Fibroblast of lung (primary cell): ENCODE measurements around the gene AGO1. TPM values are rescaled to one million over a fixed set of nuclear protein-coding genes. Genes with fewer than 3 reads are reported as not detected.

Experiments used
- DNase-seq, 2 donors: peaks; one replicate each; pipeline versions ENCODE4 v3.0.0 to v3.0.0-alpha.2; 2010; ENCODE audit warnings: low read depth in 2 of 2
- H2AFZ ChIP-seq: 2 replicates; pipeline ENCODE4 v1.5.1; 2012; ENCODE audit warnings: low read length, control low read depth, inconsistent platforms
- H3K27ac ChIP-seq: 2 replicates; pipeline ENCODE4 v1.5.1; 2011; ENCODE audit warnings: low read length, control low read depth; ENCODE audit not compliant: insufficient read depth
- H3K27me3 ChIP-seq: 2 replicates; pipeline ENCODE4 v1.5.1; 2011; ENCODE audit warnings: mild to moderate bottlenecking, low read length; ENCODE audit not compliant: control insufficient read depth, insufficient read depth
- H3K36me3 ChIP-seq: 2 replicates; pipeline ENCODE4 v1.5.1; 2011; ENCODE audit warnings: low read length; ENCODE audit not compliant: control insufficient read depth, insufficient read depth
- H3K4me1 ChIP-seq: 2 replicates; pipeline ENCODE4 v1.5.1; 2011; ENCODE audit warnings: low read length; ENCODE audit not compliant: control insufficient read depth, insufficient read depth; ENCODE audit errors: extremely low read depth
- H3K4me2 ChIP-seq: 2 replicates; pipeline ENCODE4 v1.5.1; 2011; ENCODE audit warnings: low read length, control low read depth; ENCODE audit not compliant: insufficient read depth; ENCODE audit errors: extremely low read depth
- H3K4me3 ChIP-seq, 4 experiments: fragments of 200-600 bp in 1 of 4; sonication (generic) in 1 of 4; replicated peaks in 1 of 4; 2 replicates each; pipeline ENCODE4 v1.5.1; 2011 to 2016; ENCODE audit warnings: low read length in 4 of 4, low read depth in 3 of 4, mild to moderate bottlenecking in 3 of 4, control low read depth in 2 of 4, inconsistent platforms in 1 of 4, mixed read lengths in 1 of 4; ENCODE audit not compliant: insufficient read depth in 1 of 4; ENCODE audit errors: control extremely low read depth in 1 of 4
- H3K79me2 ChIP-seq: 2 replicates; pipeline ENCODE4 v1.5.1; 2012; ENCODE audit warnings: mild to moderate bottlenecking, low read length, inconsistent platforms; ENCODE audit not compliant: control insufficient read depth, insufficient read depth
- H3K9ac ChIP-seq: 2 replicates; pipeline ENCODE4 v1.5.1; 2011; ENCODE audit warnings: mild to moderate bottlenecking, low read length, control low read depth; ENCODE audit not compliant: insufficient read depth
- H3K9me3 ChIP-seq: 2 replicates; pipeline ENCODE4 v1.5.1; 2012; ENCODE audit warnings: low read depth, low read length; ENCODE audit not compliant: control insufficient read depth, insufficient read depth
- H4K20me1 ChIP-seq: 2 replicates; pipeline ENCODE4 v1.5.1; 2011; ENCODE audit warnings: low read length; ENCODE audit not compliant: control insufficient read depth, insufficient read depth; ENCODE audit errors: extremely low read depth
- CTCF ChIP-seq, 2 donors: IDR thresholded peaks in 1 of 2; conservative IDR thresholded peaks in 1 of 2; 1 replicate in 1 of 2; 2 replicates in 1 of 2; pipeline ENCODE4 v1.5.1; 2011 to 2012; ENCODE audit warnings: low read length in 2 of 2, control low read depth in 1 of 2, inconsistent platforms in 1 of 2, low read depth in 1 of 2, mild to moderate bottlenecking in 1 of 2
- EZH2 ChIP-seq: IDR thresholded peaks from 2 replicates; pipeline ENCODE4 v1.5.1; 2012; ENCODE audit warnings: low read length, control low read depth, mild to moderate bottlenecking; ENCODE audit errors: missing control alignments
- polyA plus RNA-seq, 2 donors: library from polyadenylated mRNA; depleted of rRNA in 1 of 2; stranded (reverse) in 1 of 2; unstranded in 1 of 2; fragments of >200 nt; gene quantifications; 2 replicates each; pipeline ENCODE4 v1.2.1, GENCODE V29; 2011 to 2012; ENCODE audit warnings: missing spikeins in 1 of 2
- total RNA-seq: library from RNA; depleted of rRNA; stranded (reverse); fragments of >200 nt; gene quantifications from 2 replicates; pipeline ENCODE4 v1.2.1, GENCODE V29; 2014

The AGO1 gene
- total and polyA plus RNA-seq, 2 donors (not counting 1 experiment from before 2014, with no cell fraction given), result 7.6 to 12.8 TPM

GRCh38 chr1:35931446-35932157, 48.6 kb downstream of the AGO1 start:
- Histone ChIP-seq H4K20me1 (no peaks in the 10 kb centered on the region), H3K4me2 (peak overlapping the region; percentile 89), H3K36me3 (no peaks in the 10 kb centered on the region), H3K27me3 (no peaks in the 10 kb centered on the region), H3K79me2 (peaks cover 41% of the 10 kb centered on the region), H2AFZ (peak overlapping the region; percentile 9), H3K4me1 (peaks cover 4% of the 10 kb centered on the region), H3K4me3 (peak overlapping the region; percentile 74 to 86 (median 83)), H3K9ac (peak overlapping the region; percentile 92), H3K9me3 (no peaks in the 10 kb centered on the region), H3K27ac (peak overlapping the region; percentile 84)
- TF ChIP-seq CTCF (conservative IDR thresholded peaks at IDR 0.05 in 1 of 2, IDR thresholded peaks at IDR 0.05 in 1 of 2; ENCODE audit: low read depth in 1 of 2, low read length in 2 of 2) (no peak), EZH2 (no peak)
- DNase-seq, result peak in 1 of 2 donors; percentile 8

DNA sequence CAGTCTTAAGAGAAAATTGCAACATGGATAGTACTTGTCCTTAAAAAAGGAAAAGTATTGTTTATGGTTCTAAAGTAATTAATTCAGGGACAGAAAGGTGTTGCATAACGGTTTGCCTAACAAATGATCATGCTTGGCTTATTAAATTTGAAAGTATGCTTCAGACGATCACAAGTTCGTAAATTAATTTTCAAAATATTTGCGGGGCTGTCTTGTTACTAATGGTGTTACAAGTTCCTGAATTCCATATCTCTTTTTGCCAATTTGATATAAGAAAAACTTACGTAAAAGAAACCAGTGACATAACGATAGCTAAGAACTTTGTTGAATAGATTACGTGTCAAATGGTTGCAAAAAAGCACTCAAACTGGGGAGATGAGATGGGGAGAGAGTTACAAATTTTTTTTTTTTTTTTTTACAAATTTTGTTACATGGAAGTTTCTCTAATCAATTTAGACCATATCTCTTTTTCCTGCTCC, 49.2 kb downstream of the AGO1 start:
- no peak overlapping the region for H2AFZ ChIP-seq
- H3K9ac ChIP-seq, result no peak overlapping the region
- H3K27ac ChIP-seq, result no peak overlapping the region
- H3K79me2 ChIP-seq, result peaks cover 45% of the 10 kb centered on the region
- no peaks in the 10 kb centered on the region for H3K9me3 ChIP-seq
- TF ChIP-seq CTCF (conservative IDR thresholded peaks at IDR 0.05 in 1 of 2, IDR thresholded peaks at IDR 0.05 in 1 of 2; ENCODE audit: low read depth in 1 of 2, low read length in 2 of 2) (no peak), EZH2 (no peak)
- DNase-seq, result no peak
- H3K4me3 ChIP-seq, result peak overlapping the region; percentile 74 to 86 (median 83)
- peaks cover 4% of the 10 kb centered on the region for H3K4me1 ChIP-seq
- no peaks in the 10 kb centered on the region for H4K20me1 ChIP-seq
- peak overlapping the region; percentile 89 for H3K4me2 ChIP-seq
- no peaks in the 10 kb centered on the region for H3K27me3 ChIP-seq
- H3K36me3 ChIP-seq, result no peaks in the 10 kb centered on the region

GRCh38 chr1:35932941-35933340, 49.9 kb downstream of the AGO1 start:
- Histone ChIP-seq H3K27me3 (no peaks in the 10 kb centered on the region), H3K4me2 (peak overlapping the region; percentile 89), H3K4me1 (peaks cover 4% of the 10 kb centered on the region), H2AFZ (no peak overlapping the region), H3K9ac (no peak overlapping the region), H3K27ac (no peak overlapping the region), H3K9me3 (no peaks in the 10 kb centered on the region), H3K36me3 (no peaks in the 10 kb centered on the region), H3K79me2 (peaks cover 49% of the 10 kb centered on the region), H3K4me3 (peak overlapping the region in 2 of 4 experiments; percentile 83 to 86), H4K20me1 (no peaks in the 10 kb centered on the region)
- no peak for DNase-seq
- TF ChIP-seq EZH2 (no peak), CTCF (conservative IDR thresholded peaks at IDR 0.05 in 1 of 2, IDR thresholded peaks at IDR 0.05 in 1 of 2; ENCODE audit: low read depth in 1 of 2, low read length in 2 of 2) (no peak)
